ENCODE measurements around the gene HBE1.

GRCh38 chr11:5245155-5245554, 24.6 kb downstream of the HBE1 start:
- TF ChIP-seq POLR2AphosphoS5 (IDR thresholded peaks at IDR 0.05; ENCODE audit: low read depth) (no peak), CTCF (conservative IDR thresholded peaks at IDR 0.05; ENCODE audit: low read depth in 2 of 2) (no peak), ETS1 (IDR thresholded peaks at IDR 0.05) (no peak), REST (IDR thresholded peaks at IDR 0.05; ENCODE audit: unreplicated experiment) (no peak), EZH2 (IDR thresholded peaks at IDR 0.05; ENCODE audit: low read depth, unreplicated experiment) (no peak), EZH2phosphoT487 (IDR thresholded peaks at IDR 0.05; ENCODE audit: unreplicated experiment) (no peak), JUNB (IDR thresholded peaks at IDR 0.05; ENCODE audit: unreplicated experiment) (no peak), CREB1 (CRISPR knock-in tag; IDR thresholded peaks at IDR 0.05; ENCODE audit: low read depth) (no peak), ZNF331 (CRISPR knock-in tag; IDR thresholded peaks at IDR 0.05; ENCODE audit: low read depth) (no peak), NANOG (IDR thresholded peaks at IDR 0.05; ENCODE audit: borderline replicate concordance) (no peak), STAT1 (IDR thresholded peaks at IDR 0.05; ENCODE audit: unreplicated experiment) (no peak), ZNF114 (CRISPR knock-in tag; IDR thresholded peaks at IDR 0.05) (no peak)
